MV-4-11 (cell line): ENCODE data around the gene ALG1L2.
"Not testable (repeated sequence)": the region's sequence is repeated elsewhere in the genome, so short reads cannot be mapped to it uniquely, and the experiment has no call there.

Experiments
- DNase-seq: peaks from one replicate; lab custom pipeline; 2025; lab: John Stamatoyannopoulos, UW

ALG1L2 gene

DNA sequence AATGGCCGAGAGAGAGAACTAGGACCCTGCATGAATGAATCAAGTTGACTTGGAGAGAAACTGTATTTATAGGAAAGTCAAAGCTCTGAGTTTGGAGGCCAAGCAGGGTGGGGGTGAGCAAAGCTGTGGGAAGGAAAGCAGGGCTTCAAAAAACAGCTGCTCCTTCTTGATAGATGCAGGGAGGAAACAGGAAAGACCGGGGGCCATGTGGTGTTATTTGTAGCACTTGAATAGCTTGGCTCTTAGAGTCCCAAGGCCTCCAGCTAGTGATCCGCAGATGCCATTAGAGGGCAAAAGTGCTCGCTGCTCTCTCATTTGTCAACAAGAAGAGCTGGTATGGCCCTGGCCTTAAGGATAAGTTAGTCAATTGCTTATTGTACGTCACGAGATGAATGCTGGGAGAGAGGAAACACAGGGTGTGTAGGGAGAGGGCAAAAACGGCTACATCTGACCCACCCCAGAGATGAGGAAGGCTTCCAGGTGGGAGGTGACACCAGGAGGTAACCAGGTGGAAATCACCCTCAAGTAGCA lies at the start of gene ALG1L2:
ALG1L2 (plus strand) TSS at position 481 of the 531 bp plus-strand sequence. CDS start 186 bp downstream, outside the sequence.
- no peak for DNase-seq

- DNase-seq: not testable (repeated sequence)
Measured at GRCh38 chr3:130037126-130037815, 44.4 kb upstream of the ALG1L2 start.

DNA sequence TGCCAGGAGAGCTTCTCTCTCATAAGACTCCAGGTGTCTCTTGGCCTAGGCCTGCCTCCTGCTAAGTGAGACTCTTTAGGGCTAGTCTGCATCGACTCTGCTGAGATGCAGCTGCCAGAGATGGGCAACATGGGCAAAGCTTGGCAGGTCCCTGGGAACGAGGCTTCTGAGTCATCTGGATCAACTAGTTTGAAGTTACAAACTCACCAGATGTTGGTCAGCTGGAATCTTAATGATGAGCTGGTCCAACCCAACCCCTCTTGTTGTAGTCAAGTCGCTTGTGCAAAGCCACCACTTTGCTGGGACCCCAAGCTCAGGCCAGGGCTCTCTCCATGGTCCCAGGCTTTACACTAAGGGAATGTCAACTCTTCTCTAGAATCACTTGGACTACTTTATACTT lies 38.9 kb upstream of the ALG1L2 start:
- not testable (repeated sequence) for DNase-seq

GRCh38 chr3:130043658-130044057 lies 38.0 kb upstream of the ALG1L2 start:
- DNase-seq: not testable (repeated sequence)

GRCh38 chr3:130044370-130044769 lies 37.3 kb upstream of the ALG1L2 start:
- no peak for DNase-seq

DNA sequence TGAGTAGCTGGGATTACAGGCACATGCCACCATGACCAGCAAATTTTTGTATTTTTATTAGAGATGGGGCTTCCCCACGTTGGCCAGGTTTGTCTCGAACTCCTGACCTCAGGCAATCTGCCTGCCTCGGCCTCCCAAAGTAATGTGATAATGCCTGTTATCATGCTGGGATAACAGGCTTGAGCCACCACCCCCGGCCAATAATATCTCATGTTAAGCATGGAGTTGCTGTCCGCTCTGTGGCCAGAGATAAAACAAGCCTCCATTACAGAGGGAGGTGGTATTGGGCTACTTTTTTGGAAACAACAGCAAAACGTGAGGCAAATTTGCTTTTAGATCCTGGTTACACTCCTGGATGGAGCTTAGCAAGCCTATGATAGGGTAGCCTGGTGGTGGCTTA lies 32.9 kb upstream of the ALG1L2 start:
- no peak for DNase-seq

GRCh38 chr3:130052366-130052765 lies 29.3 kb upstream of the ALG1L2 start:
- not testable (repeated sequence) for DNase-seq

GRCh38 chr3:130052965-130053364 lies 28.7 kb upstream of the ALG1L2 start:
- not testable (repeated sequence) for DNase-seq

DNA sequence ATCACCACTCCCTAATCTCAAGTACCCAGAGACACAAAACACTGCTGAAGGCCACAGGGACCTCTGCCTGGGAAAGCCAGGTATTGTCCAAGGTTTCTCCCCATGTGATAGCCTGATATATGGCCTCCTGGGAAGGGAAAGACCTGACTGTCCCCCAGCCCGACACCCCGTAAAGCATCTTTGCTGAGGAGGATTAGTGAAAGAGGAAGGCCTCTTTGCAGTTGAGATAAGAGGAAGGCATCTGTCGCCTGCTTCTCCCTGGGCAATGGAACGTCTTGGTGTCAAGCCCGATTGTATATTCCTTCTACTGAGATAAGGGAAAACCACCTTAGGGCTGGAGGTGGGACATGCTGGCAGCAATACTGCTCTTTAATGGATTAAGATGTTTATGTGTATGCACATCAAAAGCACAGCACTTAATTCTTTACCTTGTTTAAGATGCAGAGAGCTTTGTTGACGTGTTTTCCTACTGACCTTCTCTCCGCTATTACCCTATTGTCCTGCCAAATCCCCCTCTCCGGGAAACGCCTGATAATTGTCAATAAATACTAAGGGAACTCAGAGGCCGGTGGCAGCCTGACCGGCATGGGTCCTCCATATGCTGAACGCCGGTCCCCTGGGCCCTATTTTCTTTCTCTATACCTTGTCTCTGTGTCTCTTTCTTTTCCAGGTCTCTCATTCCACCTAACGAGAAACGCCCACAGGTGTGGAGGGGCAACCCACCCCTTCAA lies 23.9 kb upstream of the ALG1L2 start:
- DNase-seq: peak; percentile 51

GRCh38 chr3:130058267-130058657 lies 23.4 kb upstream of the ALG1L2 start:
- not testable (repeated sequence) for DNase-seq

- not testable (repeated sequence) for DNase-seq
Measured at GRCh38 chr3:130058716-130059115, 22.9 kb upstream of the ALG1L2 start.

DNA sequence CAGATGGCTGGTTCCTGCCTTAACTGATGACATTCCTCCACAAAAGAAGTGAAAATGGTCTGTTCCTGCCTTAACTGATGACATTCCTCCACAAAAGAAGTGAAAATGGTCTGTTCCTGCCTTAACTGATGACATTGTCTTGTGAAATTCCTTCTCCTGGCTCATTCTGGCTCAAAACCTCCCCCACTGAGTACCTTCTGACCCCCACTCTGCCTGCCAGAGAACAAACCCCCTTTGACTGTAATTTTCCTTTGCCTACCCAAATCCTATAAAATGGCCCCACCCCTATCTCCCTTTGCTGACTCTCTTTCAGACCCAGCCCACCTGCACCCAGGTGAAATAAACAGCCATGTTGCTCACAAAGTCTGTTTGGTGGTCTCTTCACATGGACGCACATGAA lies 22.5 kb upstream of the ALG1L2 start:
- DNase-seq: not testable (repeated sequence)

DNA sequence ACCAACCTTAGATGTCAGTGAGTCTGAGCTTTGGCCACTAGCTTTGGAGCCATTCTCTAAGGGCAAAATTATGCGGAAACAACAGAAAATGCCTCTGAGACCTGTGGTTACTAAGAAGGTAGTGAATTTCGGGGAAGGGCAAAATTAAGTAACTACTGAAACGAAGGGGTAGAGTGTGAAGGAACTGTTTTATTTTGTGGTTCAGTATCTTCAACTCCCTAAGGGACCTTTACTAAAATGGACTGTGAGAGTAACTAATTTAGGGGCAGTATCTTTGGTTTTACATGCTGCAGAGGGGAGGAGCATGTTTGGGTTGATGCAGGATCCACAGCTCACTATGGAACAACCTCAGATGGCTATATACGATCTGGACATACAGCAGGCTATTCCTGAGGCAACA lies 8.0 kb upstream of the ALG1L2 start:
- no peak for DNase-seq

DNA sequence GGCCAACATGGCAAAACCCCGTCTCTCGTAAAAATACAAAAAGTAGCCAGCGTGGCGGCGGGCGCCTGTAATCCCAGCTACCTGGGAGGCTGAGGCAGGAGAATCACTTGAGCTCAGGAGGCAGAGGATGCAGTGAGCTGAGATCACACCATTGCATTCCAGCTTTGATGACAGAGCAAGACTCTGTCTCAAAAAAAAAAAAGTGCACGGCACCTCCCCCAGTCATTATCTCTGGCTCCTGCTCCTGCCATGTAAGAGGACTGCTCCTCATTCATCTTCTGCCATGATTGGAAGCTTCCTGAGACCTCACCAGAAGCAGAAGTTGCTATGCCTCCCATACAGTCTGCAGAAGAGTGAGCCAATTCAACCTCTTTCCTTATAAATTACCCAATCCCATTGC lies 4.0 kb upstream of the ALG1L2 start:
- no peak for DNase-seq

GRCh38 chr3:130083363-130084090 lies 1.9 kb downstream of the ALG1L2 start:
- peak; percentile 35 for DNase-seq

DNA sequence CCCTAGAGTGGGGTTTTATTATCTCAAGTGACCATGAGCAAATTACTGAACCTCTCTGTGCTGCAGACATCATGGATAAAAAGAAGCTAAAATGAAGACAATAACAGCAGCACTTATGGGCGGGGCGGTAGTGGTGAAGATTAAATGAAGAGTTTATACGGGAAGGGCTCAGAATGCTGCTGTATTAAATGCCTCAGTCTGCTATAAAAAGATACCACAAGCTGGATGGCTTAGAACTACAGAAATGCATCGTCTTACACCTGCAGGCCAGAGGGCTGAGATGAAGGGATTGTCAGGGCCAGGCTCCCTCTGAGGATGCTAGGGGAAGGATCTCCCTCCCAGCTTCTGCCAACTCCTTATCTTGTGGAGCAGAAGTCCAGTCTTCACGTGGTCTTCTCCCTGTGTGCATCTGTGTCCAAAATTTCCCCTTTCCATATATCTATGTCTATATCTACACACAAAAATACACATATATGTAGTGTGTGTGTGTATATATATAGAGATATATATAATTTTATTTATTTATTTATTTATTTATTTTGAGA lies 2.9 kb downstream of the ALG1L2 start:
- no peak for DNase-seq

DNA sequence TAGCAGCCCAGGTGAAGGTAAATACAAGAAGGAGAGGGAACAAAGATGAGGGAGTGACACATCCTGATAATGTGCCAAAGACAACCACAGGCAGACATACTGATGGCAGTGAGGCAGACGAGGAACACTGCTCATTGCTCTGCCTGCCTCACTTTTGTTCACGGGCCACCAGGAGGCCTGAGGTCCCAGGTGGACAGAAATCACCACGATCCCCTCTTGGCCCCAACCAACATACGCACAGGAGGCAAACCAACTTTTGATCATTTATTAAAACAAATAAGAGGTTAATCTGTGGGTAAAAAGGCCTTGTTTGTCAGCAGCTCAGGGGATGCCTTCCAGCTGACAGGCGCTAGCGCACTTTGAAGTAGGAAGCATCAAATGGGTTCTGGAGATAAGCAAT lies 4.2 kb downstream of the ALG1L2 start:
- DNase-seq: no peak

DNA sequence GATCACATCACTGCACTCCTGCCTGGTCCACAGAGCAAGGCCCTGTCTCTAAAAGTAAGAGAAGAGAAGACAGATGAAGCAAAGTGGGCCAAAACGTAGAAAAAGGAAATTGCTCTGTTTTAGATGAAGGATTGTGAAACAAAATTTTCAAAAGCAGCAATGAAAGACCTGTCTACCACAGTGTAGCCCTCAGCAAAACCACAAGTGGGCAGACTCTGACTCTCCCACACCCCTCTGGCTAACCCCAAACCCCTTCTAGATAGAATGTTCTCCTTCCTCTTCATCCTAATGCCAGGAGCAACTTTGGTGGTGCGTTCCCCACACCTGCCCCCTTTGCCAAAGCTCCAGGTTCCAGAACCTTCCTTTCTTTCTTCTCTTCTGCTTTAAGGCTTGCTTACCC lies 5.0 kb downstream of the ALG1L2 start:
- peak; percentile 68 for DNase-seq

DNA sequence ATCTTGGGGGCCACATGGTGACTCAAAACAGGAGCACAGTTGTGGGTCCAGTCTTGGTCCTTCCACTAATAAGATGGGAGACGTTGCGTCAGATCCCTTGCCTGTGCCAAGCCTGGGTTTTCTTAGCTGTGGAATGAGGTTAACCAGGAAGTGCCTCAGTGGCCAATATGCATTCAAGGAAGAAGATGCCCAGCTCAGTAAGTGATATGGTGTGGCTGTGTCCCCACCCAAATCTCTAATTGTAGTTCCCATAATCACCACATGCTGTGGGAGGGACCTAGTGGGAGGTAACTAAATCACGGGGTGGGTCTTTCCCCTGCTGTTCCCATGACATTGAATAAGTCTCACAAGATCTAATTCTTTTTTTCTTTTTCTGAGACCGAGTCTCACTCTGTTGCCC lies 6.4 kb downstream of the ALG1L2 start:
- DNase-seq: no peak

GRCh38 chr3:130090681-130091080 lies 9.1 kb downstream of the ALG1L2 start:
- not testable (repeated sequence) for DNase-seq

- DNase-seq: no peak
Measured at GRCh38 chr3:130091958-130092357, 10.3 kb downstream of the ALG1L2 start.

- peak; percentile 91 for DNase-seq
Measured at GRCh38 chr3:130093741-130094391, 12.2 kb downstream of the ALG1L2 start.
